ENCODE measurements around the gene NTMT2.

DNA sequence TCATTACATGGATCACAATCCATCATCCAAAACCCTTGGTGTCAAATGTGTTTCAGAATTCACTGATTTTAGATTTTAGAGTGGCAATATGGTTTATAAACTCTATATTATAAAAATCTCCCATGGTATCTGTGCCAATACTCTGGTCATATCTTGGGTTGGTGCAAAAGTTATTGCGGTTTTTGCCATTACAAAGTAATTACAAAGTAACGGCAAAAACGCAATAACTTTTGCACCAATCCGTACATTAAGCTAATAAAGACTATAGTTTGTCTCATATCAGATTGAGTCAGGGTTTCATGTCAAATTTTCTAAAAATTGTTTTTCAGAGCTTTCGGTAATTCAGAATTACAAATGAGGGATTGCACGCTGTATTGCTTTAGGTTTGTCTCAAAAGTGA is 23.4 kb upstream of the NTMT2 start:
- TF ChIP-seq, protein P1, sequence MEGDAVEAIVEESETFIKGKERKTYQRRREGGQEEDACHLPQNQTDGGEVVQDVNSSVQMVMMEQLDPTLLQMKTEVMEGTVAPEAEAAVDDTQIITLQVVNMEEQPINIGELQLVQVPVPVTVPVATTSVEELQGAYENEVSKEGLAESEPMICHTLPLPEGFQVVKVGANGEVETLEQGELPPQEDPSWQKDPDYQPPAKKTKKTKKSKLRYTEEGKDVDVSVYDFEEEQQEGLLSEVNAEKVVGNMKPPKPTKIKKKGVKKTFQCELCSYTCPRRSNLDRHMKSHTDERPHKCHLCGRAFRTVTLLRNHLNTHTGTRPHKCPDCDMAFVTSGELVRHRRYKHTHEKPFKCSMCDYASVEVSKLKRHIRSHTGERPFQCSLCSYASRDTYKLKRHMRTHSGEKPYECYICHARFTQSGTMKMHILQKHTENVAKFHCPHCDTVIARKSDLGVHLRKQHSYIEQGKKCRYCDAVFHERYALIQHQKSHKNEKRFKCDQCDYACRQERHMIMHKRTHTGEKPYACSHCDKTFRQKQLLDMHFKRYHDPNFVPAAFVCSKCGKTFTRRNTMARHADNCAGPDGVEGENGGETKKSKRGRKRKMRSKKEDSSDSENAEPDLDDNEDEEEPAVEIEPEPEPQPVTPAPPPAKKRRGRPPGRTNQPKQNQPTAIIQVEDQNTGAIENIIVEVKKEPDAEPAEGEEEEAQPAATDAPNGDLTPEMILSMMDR (IDR thresholded peaks at IDR 0.05), result no peak
- TF ChIP-seq POLR2AphosphoS5 (IDR thresholded peaks at IDR 0.05) (no peak), POLR2A (IDR thresholded peaks at IDR 0.05) (no peak), EP300 (IDR thresholded peaks at IDR 0.05) (no peak)
